Measurements from ENCODE around the gene ALG13.
"Not testable (repeated sequence)": the region's sequence is repeated elsewhere in the genome, so short reads cannot be mapped to it uniquely, and the experiment has no call there.

Gene ALG13

GRCh38 chrX:111680988-111681779, at the start of gene ALG13:
TSS of gene ALG13 (plus strand) at chrX:111681170. CDS start at chrX:111681219, 49 bp downstream.
- peak; percentile 51 for DNase-seq (ENCODE audit: insufficient read length, low spot score)
- peak; percentile 57 for FAIRE-seq

- DNase-seq (ENCODE audit: insufficient read length, low spot score) (no peak), FAIRE-seq (no peak)
Measured at GRCh38 chrX:111634823-111635729, 45.9 kb upstream of the ALG13 start.

GRCh38 chrX:111641969-111642368, 39.0 kb upstream of the ALG13 start:
- FAIRE-seq, result no peak
- DNase-seq (ENCODE audit: insufficient read length, low spot score), result no peak

GRCh38 chrX:111645165-111645564, 35.8 kb upstream of the ALG13 start:
- FAIRE-seq; DNase-seq (ENCODE audit: insufficient read length, low spot score): not testable (repeated sequence)

GRCh38 chrX:111645607-111646006, 35.4 kb upstream of the ALG13 start:
- FAIRE-seq (no peak), DNase-seq (ENCODE audit: insufficient read length, low spot score) (no peak)

GRCh38 chrX:111646515-111646914, 34.5 kb upstream of the ALG13 start:
- FAIRE-seq (no peak), DNase-seq (ENCODE audit: insufficient read length, low spot score) (no peak)

GRCh38 chrX:111648802-111649201, 32.2 kb upstream of the ALG13 start:
- no peak for FAIRE-seq
- DNase-seq (ENCODE audit: insufficient read length, low spot score), result no peak

- FAIRE-seq, result no peak
- no peak for DNase-seq (ENCODE audit: insufficient read length, low spot score)
Measured at GRCh38 chrX:111649638-111650037, 31.3 kb upstream of the ALG13 start.

GRCh38 chrX:111650845-111651244, 30.1 kb upstream of the ALG13 start:
- DNase-seq (ENCODE audit: insufficient read length, low spot score) (no peak), FAIRE-seq (no peak)

- FAIRE-seq (no peak), DNase-seq (ENCODE audit: insufficient read length, low spot score) (no peak)
Measured at GRCh38 chrX:111652719-111653118, 28.3 kb upstream of the ALG13 start.

- no peak for DNase-seq (ENCODE audit: insufficient read length, low spot score)
- FAIRE-seq, result no peak
Measured at GRCh38 chrX:111661241-111661640, 19.7 kb upstream of the ALG13 start.

GRCh38 chrX:111662292-111662691, 18.7 kb upstream of the ALG13 start:
- DNase-seq (ENCODE audit: insufficient read length, low spot score) (no peak), FAIRE-seq (no peak)

- FAIRE-seq (no peak), DNase-seq (ENCODE audit: insufficient read length, low spot score) (no peak)
Measured at GRCh38 chrX:111671668-111672067, 9.3 kb upstream of the ALG13 start.

- DNase-seq (ENCODE audit: insufficient read length, low spot score), result no peak
- no peak for FAIRE-seq
Measured at GRCh38 chrX:111687305-111687704, 6.3 kb downstream of the ALG13 start.

GRCh38 chrX:111695297-111695880, 14.4 kb downstream of the ALG13 start:
- FAIRE-seq, result no peak
- no peak for DNase-seq (ENCODE audit: insufficient read length, low spot score)

- DNase-seq (ENCODE audit: insufficient read length, low spot score) (no peak), FAIRE-seq (no peak)
Measured at GRCh38 chrX:111719426-111720210, 38.6 kb downstream of the ALG13 start.

GRCh38 chrX:111728096-111728495, 47.1 kb downstream of the ALG13 start:
- FAIRE-seq (no peak), DNase-seq (ENCODE audit: insufficient read length, low spot score) (no peak)

- no peak for FAIRE-seq
Measured at GRCh38 chrX:111731351-111731750, 50.4 kb downstream of the ALG13 start.

GRCh38 chrX:111736571-111736970, 55.6 kb downstream of the ALG13 start:
- FAIRE-seq (no peak), DNase-seq (ENCODE audit: insufficient read length, low spot score) (no peak)

More at GRCh38 chrX:111731351-111731750, 50.4 kb downstream of the ALG13 start:
- no peak for DNase-seq (ENCODE audit: insufficient read length, low spot score)

- FAIRE-seq, result no peak
- DNase-seq (ENCODE audit: insufficient read length, low spot score), result no peak
Measured at GRCh38 chrX:111742018-111742417, 61.0 kb downstream of the ALG13 start.
